Smooth muscle cell (in vitro differentiated cells): ENCODE measurements around the gene CCS. TPM values are rescaled to one million over a fixed set of nuclear protein-coding genes. Genes with fewer than 3 reads are reported as not detected.

Experiments
- DNase-seq: peaks from one replicate; lab custom pipeline; 2025; ENCODE audit not compliant: unreplicated experiment; lab: John Stamatoyannopoulos, UW
- H2AFZ ChIP-seq: fragments of 200-600 bp; sonication (generic); 2 replicates; pipeline ENCODE4 v1.6.0; 2016; ENCODE audit warnings: antibody characterized with exemption, low read depth, mild to moderate bottlenecking
- H3F3A ChIP-seq: fragments of 200-600 bp; sonication (generic); 2 replicates; pipeline ENCODE4 v1.6.0; 2017; ENCODE audit warnings: antibody characterized with exemption, low read depth
- H3K27ac ChIP-seq: fragments of 200-600 bp; sonication (generic); 2 replicates; pipeline ENCODE4 v1.5.1; 2016; ENCODE audit warnings: low read depth, mild to moderate bottlenecking
- H3K27me3 ChIP-seq: fragments of 200-600 bp; sonication (generic); 2 replicates; pipeline ENCODE4 v1.6.1; 2016; ENCODE audit warnings: low read depth, mild to moderate bottlenecking
- H3K36me3 ChIP-seq: fragments of 200-600 bp; sonication (generic); 2 replicates; pipeline ENCODE4 v1.5.1; 2016; ENCODE audit warnings: low read depth
- H3K4me1 ChIP-seq: fragments of 200-600 bp; sonication (generic); 2 replicates; pipeline ENCODE4 v1.5.1; 2016; ENCODE audit warnings: low read depth
- H3K4me2 ChIP-seq: fragments of 200-600 bp; sonication (generic); 2 replicates; pipeline ENCODE4 v1.6.0; 2016; ENCODE audit warnings: mild to moderate bottlenecking
- H3K4me3 ChIP-seq: fragments of 200-600 bp; sonication (generic); 2 replicates; pipeline ENCODE4 v1.5.1; 2016; ENCODE audit warnings: mild to moderate bottlenecking
- H3K79me2 ChIP-seq: fragments of 200-600 bp; sonication (generic); 2 replicates; pipeline ENCODE4 v1.6.0; 2016; ENCODE audit warnings: low read depth, mild to moderate bottlenecking
- H3K9ac ChIP-seq: fragments of 200-600 bp; sonication (generic); 2 replicates; pipeline ENCODE4 v1.6.0; 2016; ENCODE audit warnings: low read depth
- H3K9me3 ChIP-seq: fragments of 200-600 bp; sonication (generic); replicated peaks from 2 replicates; pipeline ENCODE4 v1.5.1; 2016; ENCODE audit warnings: low read depth
- H4K20me1 ChIP-seq: fragments of 200-600 bp; sonication (generic); 2 replicates; pipeline ENCODE4 v1.6.0; 2016; ENCODE audit warnings: low read depth
- CTCF ChIP-seq: fragments of 200-600 bp; sonication (generic); IDR thresholded peaks from 2 replicates; pipeline ENCODE4 v1.5.1; 2017; ENCODE audit warnings: borderline replicate concordance, mild to moderate bottlenecking, antibody characterized with exemption; ENCODE audit not compliant: insufficient read depth, poor library complexity, severe bottlenecking
- WGBS: methylation state at CpG from one replicate; pipeline ENCODE4 v1.1.7; 2016; ENCODE audit warnings: low lambda C conversion rate; 5-methylcytosine and 5-hydroxymethylcytosine counted together
- polyA plus RNA-seq: library from polyadenylated mRNA; unstranded; fragments of >200 nt; fragmentation: Nextera tagmentation; extraction: Ambion mirVana; gene quantifications from 2 replicates; pipeline ENCODE4 v1.2.1, GENCODE V29; 2016
- total RNA-seq: library from RNA; depleted of rRNA; stranded (reverse); fragments of >200 nt; gene quantifications from 2 replicates; pipeline ENCODE4 v1.2.3, GENCODE V29; 2014

CCS gene
- total and polyA plus RNA-seq, 2 experiments from 2014 or later, result 29.2 to 104 TPM

- peak overlapping the region; percentile 81 for H3K27ac ChIP-seq
- peak overlapping the region; percentile 20 for H3K9ac ChIP-seq
- no peaks in the 10 kb centered on the region for H3K27me3 ChIP-seq
- H3K4me2 ChIP-seq, result peak overlapping the region; percentile 94
- peaks cover 4% of the 10 kb centered on the region for H4K20me1 ChIP-seq
- H3K79me2 ChIP-seq, result peaks cover 33% of the 10 kb centered on the region
- H3K4me1 ChIP-seq, result peaks cover 11% of the 10 kb centered on the region
- H3K36me3 ChIP-seq, result no peaks in the 10 kb centered on the region
- 28% methylated on average over 5 of the region's 5 CpGs for WGBS
- no peaks in the 10 kb centered on the region for H3K9me3 ChIP-seq
- H3F3A ChIP-seq, result peaks cover 4% of the 10 kb centered on the region
- TF ChIP-seq CTCF, result no peak
- H3K4me3 ChIP-seq, result peak overlapping the region; percentile 15
- no peak overlapping the region for H2AFZ ChIP-seq
- no peak for DNase-seq
Observed at GRCh38 chr11:66595245-66595904, 2.4 kb downstream of the CCS start.

- H4K20me1 ChIP-seq, result peaks cover 9% of the 10 kb centered on the region
- H3K79me2 ChIP-seq, result peaks cover 23% of the 10 kb centered on the region
- no peak overlapping the region for H3K27ac ChIP-seq
- peaks cover 6% of the 10 kb centered on the region for H3K4me1 ChIP-seq
- H3K4me3 ChIP-seq, result no peak overlapping the region
- no peaks in the 10 kb centered on the region for H3K9me3 ChIP-seq
- no peak overlapping the region for H3K4me2 ChIP-seq
- no peak for TF ChIP-seq CTCF
- DNase-seq, result no peak
- H3F3A ChIP-seq, result peaks cover 4% of the 10 kb centered on the region
- no peak overlapping the region for H3K9ac ChIP-seq
- no peaks in the 10 kb centered on the region for H3K27me3 ChIP-seq
- WGBS, result 99% methylated on average over 6 of the region's 6 CpGs
- no peak overlapping the region for H2AFZ ChIP-seq
- H3K36me3 ChIP-seq, result no peaks in the 10 kb centered on the region
Observed at GRCh38 chr11:66598993-66599392, 6.0 kb downstream of the CCS start.

- Histone ChIP-seq H4K20me1 (peaks cover 9% of the 10 kb centered on the region), H3K9ac (no peak overlapping the region), H3F3A (no peaks in the 10 kb centered on the region), H3K27ac (no peak overlapping the region), H3K79me2 (peaks cover 18% of the 10 kb centered on the region), H3K27me3 (no peaks in the 10 kb centered on the region), H3K4me2 (no peak overlapping the region), H3K4me1 (no peaks in the 10 kb centered on the region), H3K4me3 (no peak overlapping the region), H3K9me3 (no peaks in the 10 kb centered on the region), H3K36me3 (no peaks in the 10 kb centered on the region), H2AFZ (no peak overlapping the region)
- no peak for DNase-seq
- 98% methylated on average over 2 of the region's 2 CpGs for WGBS
- TF ChIP-seq CTCF, result no peak
Observed at GRCh38 chr11:66600219-66600618, 7.2 kb downstream of the CCS start.

GRCh38 chr11:66600631-66601233, 7.7 kb downstream of the CCS start:
- H2AFZ ChIP-seq, result no peak overlapping the region
- H3K4me3 ChIP-seq, result no peak overlapping the region
- H3K4me2 ChIP-seq, result no peak overlapping the region
- WGBS, result 99% methylated on average over 4 of the region's 4 CpGs
- H3K79me2 ChIP-seq, result peaks cover 16% of the 10 kb centered on the region
- no peaks in the 10 kb centered on the region for H3K9me3 ChIP-seq
- no peak for TF ChIP-seq CTCF
- H3K4me1 ChIP-seq, result no peaks in the 10 kb centered on the region
- H3K9ac ChIP-seq, result no peak overlapping the region
- no peak for DNase-seq
- H3K36me3 ChIP-seq, result no peaks in the 10 kb centered on the region
- H3K27me3 ChIP-seq, result no peaks in the 10 kb centered on the region
- no peak overlapping the region for H3K27ac ChIP-seq
- H4K20me1 ChIP-seq, result peaks cover 9% of the 10 kb centered on the region
- H3F3A ChIP-seq, result no peaks in the 10 kb centered on the region
